Measurements from ENCODE around the gene SMPD3.
A peak's percentile ranks its signal among the peaks of the same experiment; 100 is the strongest.

SMPD3 gene

GRCh38 chr16:68481636-68482035, 33.3 kb upstream of the SMPD3 start:
- Mint-ChIP-seq H3K9me3 (no peaks in the 10 kb centered on the region), H3K27me3 (peaks cover 39% of the 10 kb centered on the region), H3K27ac (no peak overlapping the region), H3K36me3 (no peaks in the 10 kb centered on the region), H3K4me3 (no peak overlapping the region), H3K4me1 (no peaks in the 10 kb centered on the region)
- no peak for DNase-seq
- CTCF ChIA-PET, result interaction anchor here (1.0 to 1.1 kb wide), 2 partner anchors 17 to 38 kb away, joined by 3 read pairs; no protein-coding TSS in a partner anchor

- Mint-ChIP-seq H3K4me3 (no peak overlapping the region), H3K9me3 (no peaks in the 10 kb centered on the region), H3K27me3 (peaks cover 31% of the 10 kb centered on the region), H3K27ac (no peak overlapping the region), H3K4me1 (no peaks in the 10 kb centered on the region), H3K36me3 (no peaks in the 10 kb centered on the region)
- no peak for DNase-seq
- CTCF ChIA-PET, result interaction anchor here (0.8 to 1.4 kb wide), 4 partner anchors 9 to 32 kb away, joined by 3 to 6 read pairs (median 3); no protein-coding TSS in a partner anchor
These were observed 32.0 kb upstream of the SMPD3 start for GRCh38 chr16:68480084-68480995.

- H3K27ac Mint-ChIP-seq, result no peak overlapping the region
- no peak for DNase-seq
- H3K27me3 Mint-ChIP-seq, result peaks cover 36% of the 10 kb centered on the region
- no peaks in the 10 kb centered on the region for H3K36me3 Mint-ChIP-seq
- H3K9me3 Mint-ChIP-seq, result no peaks in the 10 kb centered on the region
- no peak overlapping the region for H3K4me3 Mint-ChIP-seq
- CTCF ChIA-PET, result interaction anchor here (0.8 to 1.4 kb wide), 3 partner anchors 8 to 33 kb away, joined by 3 to 6 read pairs (median 3); no protein-coding TSS in a partner anchor
- H3K4me1 Mint-ChIP-seq, result no peaks in the 10 kb centered on the region
These were observed 31.0 kb upstream of the SMPD3 start for GRCh38 chr16:68479271-68479670.

GRCh38 chr16:68478526-68479250, 30.4 kb upstream of the SMPD3 start:
- peaks cover 36% of the 10 kb centered on the region for H3K27me3 Mint-ChIP-seq
- no peak overlapping the region for H3K4me3 Mint-ChIP-seq
- no peaks in the 10 kb centered on the region for H3K4me1 Mint-ChIP-seq
- CTCF ChIA-PET, result interaction anchor here (1.4 kb wide), 1 partner anchor 32 kb away, joined by 3 read pairs; no protein-coding TSS in a partner anchor
- no peak overlapping the region for H3K27ac Mint-ChIP-seq
- H3K36me3 Mint-ChIP-seq, result no peaks in the 10 kb centered on the region
- no peaks in the 10 kb centered on the region for H3K9me3 Mint-ChIP-seq
- no peak for DNase-seq

- Mint-ChIP-seq H3K9me3 (no peaks in the 10 kb centered on the region), H3K4me1 (peaks cover 17% of the 10 kb centered on the region), H3K4me3 (no peak overlapping the region), H3K27ac (no peak overlapping the region), H3K27me3 (peaks cover 26% of the 10 kb centered on the region), H3K36me3 (no peaks in the 10 kb centered on the region)
- CTCF ChIA-PET, result interaction anchor here (1.6 kb wide), 1 partner anchor 31 kb away, joined by 4 read pairs; no protein-coding TSS in a partner anchor
- no peak for DNase-seq
These were observed 26.8 kb upstream of the SMPD3 start for GRCh38 chr16:68475071-68475470.

- Mint-ChIP-seq H3K36me3 (no peaks in the 10 kb centered on the region), H3K4me3 (no peak overlapping the region), H3K9me3 (no peaks in the 10 kb centered on the region), H3K27me3 (peaks cover 18% of the 10 kb centered on the region), H3K4me1 (peaks cover 30% of the 10 kb centered on the region), H3K27ac (no peak overlapping the region)
- DNase-seq, result no peak
- CTCF ChIA-PET, result interaction anchor here (0.6 to 1.6 kb wide), 3 partner anchors 29 to 56 kb away, joined by 3 to 4 read pairs (median 4); no protein-coding TSS in a partner anchor
These were observed 25.2 kb upstream of the SMPD3 start for GRCh38 chr16:68473358-68474070.

GRCh38 chr16:68472581-68472980, 24.3 kb upstream of the SMPD3 start:
- CTCF ChIA-PET, result interaction anchor here (0.6 to 1.4 kb wide), 2 partner anchors 17 to 37 kb away, joined by 3 read pairs; no protein-coding TSS in a partner anchor
- H3K4me3 Mint-ChIP-seq, result no peak overlapping the region
- H3K4me1 Mint-ChIP-seq, result peaks cover 40% of the 10 kb centered on the region

GRCh38 chr16:68470461-68471150, 22.3 kb upstream of the SMPD3 start:
- H3K27me3 Mint-ChIP-seq, result peaks cover 34% of the 10 kb centered on the region
- peak overlapping the region; percentile 59 for H3K4me3 Mint-ChIP-seq
- H3K9me3 Mint-ChIP-seq, result no peaks in the 10 kb centered on the region
- H3K27ac Mint-ChIP-seq, result peak overlapping the region; percentile 90
- DNase-seq, result peak; percentile 31
- no peaks in the 10 kb centered on the region for H3K36me3 Mint-ChIP-seq
- CTCF ChIA-PET, result interaction anchor here (0.6 to 2.4 kb wide), 3 partner anchors 9 to 497 kb away, joined by 3 to 8 read pairs (median 6); no protein-coding TSS in a partner anchor
- H3K4me1 Mint-ChIP-seq, result peaks cover 49% of the 10 kb centered on the region

More at GRCh38 chr16:68472581-68472980, 24.3 kb upstream of the SMPD3 start:
- no peaks in the 10 kb centered on the region for H3K36me3 Mint-ChIP-seq
- H3K9me3 Mint-ChIP-seq, result no peaks in the 10 kb centered on the region
- peaks cover 18% of the 10 kb centered on the region for H3K27me3 Mint-ChIP-seq
- H3K27ac Mint-ChIP-seq, result no peak overlapping the region
- DNase-seq, result no peak

GRCh38 chr16:68469796-68470460, 21.6 kb upstream of the SMPD3 start:
- peak; percentile 33 for DNase-seq
- peak overlapping the region; percentile 90 for H3K27ac Mint-ChIP-seq
- peaks cover 35% of the 10 kb centered on the region for H3K27me3 Mint-ChIP-seq
- CTCF ChIA-PET, result interaction anchor here (0.6 to 2.4 kb wide), 3 partner anchors 49 to 498 kb away, joined by 3 to 8 read pairs (median 4); no protein-coding TSS in a partner anchor
- peaks cover 49% of the 10 kb centered on the region for H3K4me1 Mint-ChIP-seq
- no peaks in the 10 kb centered on the region for H3K9me3 Mint-ChIP-seq
- H3K36me3 Mint-ChIP-seq, result no peaks in the 10 kb centered on the region
- peak overlapping the region; percentile 59 for H3K4me3 Mint-ChIP-seq

- Mint-ChIP-seq H3K9me3 (no peaks in the 10 kb centered on the region), H3K36me3 (no peaks in the 10 kb centered on the region), H3K27ac (peak overlapping the region; percentile 90), H3K27me3 (peaks cover 36% of the 10 kb centered on the region), H3K4me3 (peak overlapping the region; percentile 13), H3K4me1 (peaks cover 49% of the 10 kb centered on the region)
- DNase-seq, result no peak
- CTCF ChIA-PET, result interaction anchor here (1.3 to 2.4 kb wide), 2 partner anchors 50 to 52 kb away, joined by 4 to 8 read pairs; no protein-coding TSS in a partner anchor
These were observed 20.5 kb upstream of the SMPD3 start for GRCh38 chr16:68468842-68469241.

GRCh38 chr16:68466174-68466573, 17.9 kb upstream of the SMPD3 start:
- Mint-ChIP-seq H3K4me1 (peaks cover 44% of the 10 kb centered on the region), H3K4me3 (no peak overlapping the region), H3K36me3 (no peaks in the 10 kb centered on the region), H3K27ac (no peak overlapping the region), H3K9me3 (no peaks in the 10 kb centered on the region), H3K27me3 (peaks cover 44% of the 10 kb centered on the region)
- no peak for DNase-seq
- CTCF ChIA-PET, result interaction anchor here (0.7 to 2.2 kb wide), 6 partner anchors 21 to 205 kb away, joined by 3 to 7 read pairs (median 4); no protein-coding TSS in a partner anchor

- Mint-ChIP-seq H3K36me3 (no peaks in the 10 kb centered on the region), H3K4me3 (no peak overlapping the region)
- CTCF ChIA-PET, result no interaction called here
These were observed 15.6 kb upstream of the SMPD3 start for GRCh38 chr16:68463904-68464303.

More at GRCh38 chr16:68463904-68464303, 15.6 kb upstream of the SMPD3 start:
- peaks cover 23% of the 10 kb centered on the region for H3K4me1 Mint-ChIP-seq
- no peak for DNase-seq
- no peak overlapping the region for H3K27ac Mint-ChIP-seq
- peaks cover 62% of the 10 kb centered on the region for H3K27me3 Mint-ChIP-seq
- no peaks in the 10 kb centered on the region for H3K9me3 Mint-ChIP-seq

Measured in activated naive CD4-positive, alpha-beta T cell treated with anti-CD3 and anti-CD28 coated beads, Interleukin-2, amount 10 ng/mL, durations not matched to agents 7 days and 5 days (primary cell).